GM23338 (cell line): ENCODE results near the gene TRPM3. TPM values are rescaled to one million over a fixed set of nuclear protein-coding genes. Genes with fewer than 3 reads are reported as not detected.

Experiments
- ATAC-seq: fragments of 200-7000 bp; cut with Tn5 transposase; 3 replicates; pipeline ENCODE4 v1.9.1; 2020
- DNase-seq: peaks from one replicate; pipeline ENCODE4 v3.0.0-alpha.2; 2015; ENCODE audit warnings: low spot score
- H2AFZ ChIP-seq: fragments of 200-600 bp; sonication (generic); 2 replicates; pipeline ENCODE4 v1.8.0; 2016; ENCODE audit warnings: antibody characterized with exemption, mild to moderate bottlenecking, moderate library complexity
- H3F3A ChIP-seq: fragments of 200-600 bp; sonication (generic); replicated peaks from 2 replicates; pipeline ENCODE4 v1.8.0; 2017; ENCODE audit warnings: antibody characterized with exemption, mixed run types, low read depth
- H3K27ac ChIP-seq: fragments of 200-600 bp; sonication (generic); 2 replicates; pipeline ENCODE4 v1.6.1; 2016; ENCODE audit warnings: low read depth
- H3K27me3 ChIP-seq: fragments of 200-600 bp; sonication (generic); 2 replicates; pipeline ENCODE4 v1.8.0; 2016; ENCODE audit warnings: mild to moderate bottlenecking, mixed run types, moderate library complexity; ENCODE audit not compliant: insufficient read depth
- H3K36me3 ChIP-seq: fragments of 200-600 bp; sonication (generic); 2 replicates; pipeline ENCODE4 v1.8.0; 2016; ENCODE audit warnings: mild to moderate bottlenecking; ENCODE audit not compliant: insufficient read depth
- H3K4me1 ChIP-seq: fragments of 200-600 bp; sonication (generic); 2 replicates; pipeline ENCODE4 v1.8.0; 2016; ENCODE audit warnings: mild to moderate bottlenecking, moderate library complexity; ENCODE audit not compliant: insufficient read depth
- H3K4me2 ChIP-seq: fragments of 200-600 bp; sonication (generic); 2 replicates; pipeline ENCODE4 v1.7.1; 2017; ENCODE audit warnings: mixed run types
- H3K4me3 ChIP-seq: fragments of 200-600 bp; sonication (generic); 2 replicates; pipeline ENCODE4 v1.6.1; 2016; ENCODE audit warnings: mixed run types
- H3K79me2 ChIP-seq: fragments of 200-600 bp; sonication (generic); replicated peaks from 2 replicates; pipeline ENCODE4 v1.8.0; 2017; ENCODE audit warnings: mild to moderate bottlenecking; ENCODE audit not compliant: insufficient read depth
- H3K9me2 ChIP-seq: fragments of 200-600 bp; sonication (generic); 2 replicates; pipeline ENCODE4 v1.8.0; 2017; ENCODE audit not compliant: insufficient read depth
- H4K20me1 ChIP-seq: fragments of 200-600 bp; sonication (generic); replicated peaks from 2 replicates; pipeline ENCODE4 v1.8.0; 2017; ENCODE audit warnings: mild to moderate bottlenecking; ENCODE audit not compliant: insufficient read depth
- H3K27ac Mint-ChIP-seq: 2 replicates; pipeline ENCODE4 v1.8.0; 2020; ENCODE audit warnings: inconsistent platforms, mild to moderate bottlenecking, moderate library complexity, mixed read lengths
- H3K27me3 Mint-ChIP-seq: 3 replicates; pipeline ENCODE4 v1.8.0; 2022; ENCODE audit warnings: low read depth, mild to moderate bottlenecking, moderate library complexity, mixed read lengths, inconsistent platforms; ENCODE audit not compliant: insufficient read depth, poor library complexity
- H3K36me3 Mint-ChIP-seq: 3 replicates; pipeline ENCODE4 v1.8.0; 2021; ENCODE audit warnings: low read depth, mild to moderate bottlenecking, inconsistent platforms, moderate library complexity, mixed read lengths
- H3K4me1 Mint-ChIP-seq: 3 replicates; pipeline ENCODE4 v1.8.0; 2020; ENCODE audit warnings: mild to moderate bottlenecking, inconsistent platforms, mixed read lengths
- H3K4me3 Mint-ChIP-seq: 3 replicates; pipeline ENCODE4 v1.8.0; 2021; ENCODE audit warnings: moderate library complexity, mild to moderate bottlenecking, inconsistent platforms, mixed read lengths
- H3K9me3 Mint-ChIP-seq: 3 replicates; pipeline ENCODE4 v1.8.0; 2020; ENCODE audit warnings: moderate library complexity, mild to moderate bottlenecking, inconsistent platforms, mixed read lengths
- CREB1 ChIP-seq: fragments of 250-450 bp; sonication (Bioruptor Pico); IDR thresholded peaks from 2 replicates; pipeline ENCODE4 v1.5.0; 2020; ENCODE audit warnings: low read depth, mild to moderate bottlenecking, moderate library complexity
- EZH2 ChIP-seq: fragments of 200-600 bp; sonication (generic); IDR thresholded peaks from one replicate; pipeline ENCODE4 v1.8.0; 2017; ENCODE audit warnings: antibody characterized with exemption, mild to moderate bottlenecking, low read depth; ENCODE audit not compliant: unreplicated experiment
- EZH2phosphoT487 ChIP-seq: fragments of 200-600 bp; sonication (generic); IDR thresholded peaks from one replicate; pipeline ENCODE4 v1.8.1; 2018; ENCODE audit warnings: antibody characterized with exemption; ENCODE audit not compliant: unreplicated experiment
- JUNB ChIP-seq: IDR thresholded peaks from one replicate; pipeline ENCODE4 v1.6.1; 2016; ENCODE audit warnings: antibody characterized with exemption; ENCODE audit not compliant: unreplicated experiment
- NANOG ChIP-seq: IDR thresholded peaks from 2 replicates; pipeline ENCODE4 v1.6.1; 2016; ENCODE audit warnings: antibody characterized with exemption, borderline replicate concordance
- POLR2AphosphoS5 ChIP-seq: IDR thresholded peaks from 2 replicates; pipeline ENCODE4 v1.6.1; 2016; ENCODE audit warnings: antibody characterized with exemption, low read depth
- REST ChIP-seq: IDR thresholded peaks from one replicate; pipeline ENCODE4 v1.6.1; 2018; ENCODE audit warnings: antibody characterized with exemption; ENCODE audit not compliant: unreplicated experiment
- ZNF114 ChIP-seq: fragments of 250-450 bp; sonication (Bioruptor Pico); IDR thresholded peaks from 2 replicates; pipeline ENCODE4 v1.5.0; 2020; ENCODE audit warnings: mild to moderate bottlenecking, moderate library complexity
- ZNF331 ChIP-seq: fragments of 250-450 bp; sonication (Bioruptor Pico); IDR thresholded peaks from 2 replicates; pipeline ENCODE4 v1.5.0; 2020; ENCODE audit warnings: low read depth, mild to moderate bottlenecking, moderate library complexity
- ZNF462 ChIP-seq: fragments of 250-450 bp; sonication (Bioruptor Pico); IDR thresholded peaks from 2 replicates; pipeline ENCODE4 v1.5.0; 2020; ENCODE audit warnings: mild to moderate bottlenecking, moderate library complexity
- polyA plus RNA-seq: library from polyadenylated mRNA; unstranded; fragments of >200 nt; fragmentation: Nextera tagmentation; extraction: Ambion mirVana; gene quantifications from 2 replicates; pipeline ENCODE4 v1.2.1, GENCODE V29; 2016
- total RNA-seq: library from RNA; depleted of rRNA; stranded (reverse); fragments of >200 nt; shearing (Covaris generic); gene quantifications from 2 replicates; pipeline ENCODE4 v1.2.3, GENCODE V29; 2014
- TF ChIP-seq, protein P1 (sequence below): IDR thresholded peaks from 2 replicates; pipeline ENCODE4 v1.6.1; 2016; ENCODE audit warnings: antibody characterized with exemption
- TF ChIP-seq, protein P2 (sequence below), 2 experiments: fragments of 200-600 bp in 1 of 2; sonication (generic) in 1 of 2; conservative IDR thresholded peaks; 2 replicates each; pipeline versions ENCODE4 v1.5.1 to v1.6.1; 2016 to 2017; ENCODE audit warnings: antibody characterized with exemption in 2 of 2, low read depth in 2 of 2, mild to moderate bottlenecking in 2 of 2, moderate library complexity in 1 of 2

Gene TRPM3
- total and polyA plus RNA-seq, 2 experiments from 2014 or later = 2.8 to 8.2 TPM

GRCh38 chr9:71118324-71118723, 3.1 kb downstream of the TRPM3 start:
- DNase-seq = no peak
- Mint-ChIP-seq H3K27ac (peak overlapping the region; percentile 28; the same call in 1 of the 2 replicates), H3K9me3 (no peaks in the 10 kb centered on the region), H3K4me3 (peak overlapping the region; percentile 52), H3K27me3 (peaks cover 8% of the 10 kb centered on the region), H3K4me1 (peaks cover 68% of the 10 kb centered on the region), H3K36me3 (no peaks in the 10 kb centered on the region)
- ATAC-seq = no peak
- TF ChIP-seq NANOG = no peak
- TF ChIP-seq, protein P1, sequence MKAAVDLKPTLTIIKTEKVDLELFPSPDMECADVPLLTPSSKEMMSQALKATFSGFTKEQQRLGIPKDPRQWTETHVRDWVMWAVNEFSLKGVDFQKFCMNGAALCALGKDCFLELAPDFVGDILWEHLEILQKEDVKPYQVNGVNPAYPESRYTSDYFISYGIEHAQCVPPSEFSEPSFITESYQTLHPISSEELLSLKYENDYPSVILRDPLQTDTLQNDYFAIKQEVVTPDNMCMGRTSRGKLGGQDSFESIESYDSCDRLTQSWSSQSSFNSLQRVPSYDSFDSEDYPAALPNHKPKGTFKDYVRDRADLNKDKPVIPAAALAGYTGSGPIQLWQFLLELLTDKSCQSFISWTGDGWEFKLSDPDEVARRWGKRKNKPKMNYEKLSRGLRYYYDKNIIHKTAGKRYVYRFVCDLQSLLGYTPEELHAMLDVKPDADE = no peak
- TF ChIP-seq EZH2phosphoT487 = no peak
- no peak for TF ChIP-seq CREB1 (CRISPR knock-in tag)
- TF ChIP-seq POLR2AphosphoS5 = no peak
- TF ChIP-seq ZNF331 (CRISPR knock-in tag) = no peak
- TF ChIP-seq EZH2 = no peak
- TF ChIP-seq ZNF462 (CRISPR knock-in tag) = no peak
- TF ChIP-seq, protein P2, sequence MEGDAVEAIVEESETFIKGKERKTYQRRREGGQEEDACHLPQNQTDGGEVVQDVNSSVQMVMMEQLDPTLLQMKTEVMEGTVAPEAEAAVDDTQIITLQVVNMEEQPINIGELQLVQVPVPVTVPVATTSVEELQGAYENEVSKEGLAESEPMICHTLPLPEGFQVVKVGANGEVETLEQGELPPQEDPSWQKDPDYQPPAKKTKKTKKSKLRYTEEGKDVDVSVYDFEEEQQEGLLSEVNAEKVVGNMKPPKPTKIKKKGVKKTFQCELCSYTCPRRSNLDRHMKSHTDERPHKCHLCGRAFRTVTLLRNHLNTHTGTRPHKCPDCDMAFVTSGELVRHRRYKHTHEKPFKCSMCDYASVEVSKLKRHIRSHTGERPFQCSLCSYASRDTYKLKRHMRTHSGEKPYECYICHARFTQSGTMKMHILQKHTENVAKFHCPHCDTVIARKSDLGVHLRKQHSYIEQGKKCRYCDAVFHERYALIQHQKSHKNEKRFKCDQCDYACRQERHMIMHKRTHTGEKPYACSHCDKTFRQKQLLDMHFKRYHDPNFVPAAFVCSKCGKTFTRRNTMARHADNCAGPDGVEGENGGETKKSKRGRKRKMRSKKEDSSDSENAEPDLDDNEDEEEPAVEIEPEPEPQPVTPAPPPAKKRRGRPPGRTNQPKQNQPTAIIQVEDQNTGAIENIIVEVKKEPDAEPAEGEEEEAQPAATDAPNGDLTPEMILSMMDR (conservative IDR thresholded peaks at IDR 0.05; ENCODE audit: low read depth in 2 of 2) = no peak
- no peak for TF ChIP-seq REST
- no peak for TF ChIP-seq ZNF114 (CRISPR knock-in tag)
- TF ChIP-seq JUNB = no peak
- H3K79me2 ChIP-seq = peaks cover 34% of the 10 kb centered on the region
- no peaks in the 10 kb centered on the region for H3K27me3 ChIP-seq
- peak overlapping the region; percentile 85 for H3K4me2 ChIP-seq
- H2AFZ ChIP-seq = no peak overlapping the region
- no peaks in the 10 kb centered on the region for H3K36me3 ChIP-seq
- no peaks in the 10 kb centered on the region for H4K20me1 ChIP-seq
- H3K4me1 ChIP-seq = peaks cover 64% of the 10 kb centered on the region
- no peaks in the 10 kb centered on the region for H3K9me2 ChIP-seq
- no peak overlapping the region for H3K4me3 ChIP-seq
- H3K27ac ChIP-seq = no peak overlapping the region
- no peaks in the 10 kb centered on the region for H3F3A ChIP-seq
